Stimulated activated CD4-positive, alpha-beta T cell treated with anti-CD3 and anti-CD28 coated beads, TNF-alpha, amount 100 ng/mL, for 1 hour (primary cell): ENCODE results near the gene SCUBE1.

ENCODE experiments used
- DNase-seq, 3 donors: peaks; one replicate each; pipeline ENCODE4 v3.0.0-alpha.2; 2020; ENCODE audit warnings: low read depth in 3 of 3, low spot score in 1 of 3

The SCUBE1 gene

DNA sequence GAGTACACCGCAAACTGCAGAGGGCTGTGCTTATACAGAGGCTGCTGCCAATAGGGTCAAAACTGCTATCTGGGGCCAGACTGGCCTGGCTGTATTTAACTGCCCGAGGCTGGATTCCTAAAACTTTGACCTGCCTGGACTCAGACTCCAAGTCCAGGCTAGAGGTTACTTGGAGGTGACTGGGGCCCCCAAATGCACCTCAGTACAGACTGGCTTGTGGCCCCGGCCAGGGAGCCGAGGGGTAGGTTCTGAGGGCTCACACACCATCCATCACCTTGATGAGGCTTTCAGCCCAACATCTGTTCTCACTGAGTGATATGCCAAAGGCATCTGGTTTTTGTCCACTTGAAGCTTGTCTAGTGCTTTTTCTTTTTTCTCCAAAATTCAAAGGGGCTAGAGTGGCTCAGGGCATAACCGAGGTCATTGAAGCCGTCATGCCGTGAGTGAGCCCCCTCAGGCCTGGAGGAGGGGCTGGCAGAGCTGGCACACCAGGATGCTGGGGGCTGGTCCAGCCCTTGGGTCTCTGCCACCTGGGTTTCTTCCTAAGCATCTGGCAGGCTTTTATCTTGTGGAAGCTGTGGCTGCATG, 103.9 kb downstream of the SCUBE1 start:
- no peak for DNase-seq

DNA sequence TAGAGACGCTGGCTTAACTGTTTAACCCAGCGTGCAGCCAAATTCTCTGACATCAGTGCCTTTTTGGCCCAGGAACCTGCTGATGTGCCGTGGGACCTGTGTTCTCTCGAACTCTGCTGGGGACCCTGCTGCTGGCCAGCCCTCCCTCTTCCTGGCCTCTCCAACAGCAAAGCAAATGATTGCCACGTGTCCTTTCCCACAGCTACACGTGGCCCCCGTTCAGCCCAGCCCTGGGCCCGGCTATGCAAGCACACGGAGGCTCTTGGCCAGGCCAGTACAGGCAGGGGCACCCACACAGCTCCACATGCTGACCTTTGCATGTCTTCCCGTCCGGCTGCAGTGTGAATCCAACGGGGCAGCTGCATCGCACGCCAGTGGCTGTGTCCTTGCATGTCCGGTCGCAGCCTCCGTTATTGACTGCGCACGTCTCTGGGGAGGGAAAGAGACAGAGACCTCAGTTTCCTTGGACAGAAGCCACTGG, 104.6 kb downstream of the SCUBE1 start:
- no peak for DNase-seq

DNA sequence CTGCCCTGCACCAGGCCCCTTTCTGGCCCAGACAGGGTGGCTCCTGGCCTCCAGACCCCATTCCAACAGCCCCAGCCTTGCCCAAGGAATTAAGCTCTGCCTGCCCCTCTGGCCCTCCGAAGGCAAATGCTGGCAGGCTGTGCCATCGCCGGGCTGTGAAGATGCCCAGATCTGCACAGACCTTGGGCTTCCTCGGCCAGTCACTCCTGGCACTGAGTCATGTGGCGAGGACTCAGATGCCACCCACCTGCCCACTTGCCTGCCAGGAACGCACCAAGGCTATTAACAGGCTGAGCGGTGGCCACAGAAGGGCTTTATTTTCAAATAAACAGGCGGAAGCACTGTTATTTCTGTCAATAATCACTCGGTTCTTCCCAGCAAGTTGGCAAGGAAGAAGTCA, 105.9 kb downstream of the SCUBE1 start:
- DNase-seq: no peak

DNA sequence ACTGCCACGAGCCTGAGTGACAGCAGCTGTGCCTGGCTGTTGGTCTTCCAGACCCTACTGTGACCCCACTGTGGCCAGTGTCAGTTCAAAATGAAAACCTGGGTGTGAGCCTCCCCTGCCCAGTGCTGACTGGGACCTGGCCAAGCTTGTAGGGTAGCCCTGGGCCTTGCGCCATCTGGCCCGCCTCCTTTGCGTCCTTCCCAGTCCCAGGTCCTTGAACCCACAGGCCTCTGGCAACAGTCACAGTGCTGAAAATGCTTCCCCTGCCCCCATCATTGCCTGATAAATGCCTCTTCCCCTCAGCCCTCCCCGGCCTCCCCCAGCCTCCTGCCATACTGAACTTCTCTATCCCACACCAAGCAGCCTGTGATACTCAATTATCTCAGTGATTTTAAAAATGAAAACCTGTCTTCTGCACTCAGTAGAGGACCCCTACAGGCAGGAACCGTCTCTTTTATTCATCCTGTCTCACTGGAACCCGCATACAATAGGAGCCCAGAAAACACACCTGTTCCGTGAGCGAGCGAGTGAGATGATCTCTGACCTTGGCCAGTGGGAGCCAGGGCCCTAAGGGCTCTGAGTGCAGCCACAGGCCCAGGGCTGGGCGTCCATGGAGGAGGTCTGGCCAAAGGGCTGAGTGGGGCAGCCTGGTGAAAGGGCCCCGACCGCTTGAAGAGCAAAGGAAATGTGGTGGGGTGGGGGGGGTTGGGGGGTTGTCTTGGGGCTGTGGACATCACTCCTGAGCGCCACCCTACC, 106.6 kb downstream of the SCUBE1 start:
- DNase-seq: no peak

- DNase-seq: no peak
These were observed 107.4 kb downstream of the SCUBE1 start for GRCh38 chr22:43235445-43236409.

DNA sequence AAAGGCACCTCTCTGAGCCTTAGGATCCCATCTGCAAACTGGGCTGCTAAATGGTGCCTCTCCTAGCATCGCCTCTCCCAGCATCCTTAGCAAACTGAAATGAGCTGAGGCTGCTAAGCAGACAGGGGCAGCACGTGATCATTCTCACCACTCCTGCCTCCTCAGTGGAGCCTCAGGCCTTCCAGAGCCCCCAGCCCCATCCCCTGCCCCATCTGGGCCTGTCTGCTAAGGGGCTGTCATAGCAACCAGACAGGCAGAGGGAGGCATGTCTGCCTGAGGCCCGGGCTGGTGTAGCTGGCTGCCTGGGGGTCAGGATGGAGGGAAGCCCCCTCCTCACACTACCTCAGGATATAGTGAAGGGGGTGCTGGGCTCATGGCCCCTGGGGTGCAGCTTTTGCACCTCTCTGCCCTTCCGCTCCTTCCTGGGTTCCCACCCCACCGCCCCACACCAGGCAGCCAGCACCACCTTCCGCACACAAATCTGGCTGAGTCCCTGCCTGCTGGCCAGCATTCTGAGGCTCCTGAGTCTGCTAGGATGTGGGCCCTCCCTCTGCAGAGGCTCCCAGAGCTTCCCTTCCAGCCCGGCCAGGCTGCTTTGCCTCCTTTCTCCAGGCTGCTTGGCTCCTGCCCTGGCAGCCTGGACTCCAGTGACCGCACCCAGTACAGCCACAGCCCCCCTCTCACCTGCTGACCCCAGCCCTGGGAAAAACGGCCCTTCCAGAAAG, 108.7 kb downstream of the SCUBE1 start:
- DNase-seq: no peak

GRCh38 chr22:43233529-43233928, 109.6 kb downstream of the SCUBE1 start:
- DNase-seq: no peak

GRCh38 chr22:43232445-43232844, 110.7 kb downstream of the SCUBE1 start:
- DNase-seq: no peak

DNA sequence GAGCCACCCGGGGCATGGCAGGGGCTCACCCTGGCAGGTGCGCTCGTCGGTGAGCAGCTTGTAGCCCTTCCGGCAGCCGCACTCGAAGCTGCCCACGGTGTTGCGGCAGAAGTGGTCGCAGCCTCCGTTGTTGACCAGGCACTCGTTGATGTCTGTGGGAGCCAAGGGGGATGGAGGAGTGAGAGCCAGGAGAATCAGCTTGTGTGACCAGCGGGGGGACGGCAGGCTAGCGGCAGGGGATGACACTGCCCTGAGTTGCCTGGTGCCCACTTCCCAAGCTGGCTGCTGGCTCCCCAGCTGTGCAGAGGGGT, 111.5 kb downstream of the SCUBE1 start:
- DNase-seq: no peak

GRCh38 chr22:43230971-43231723, 112.0 kb downstream of the SCUBE1 start:
- DNase-seq: peak; percentile 30 to 57 (median 43)

- no peak for DNase-seq
These were observed 112.6 kb downstream of the SCUBE1 start for GRCh38 chr22:43230571-43230970.

DNA sequence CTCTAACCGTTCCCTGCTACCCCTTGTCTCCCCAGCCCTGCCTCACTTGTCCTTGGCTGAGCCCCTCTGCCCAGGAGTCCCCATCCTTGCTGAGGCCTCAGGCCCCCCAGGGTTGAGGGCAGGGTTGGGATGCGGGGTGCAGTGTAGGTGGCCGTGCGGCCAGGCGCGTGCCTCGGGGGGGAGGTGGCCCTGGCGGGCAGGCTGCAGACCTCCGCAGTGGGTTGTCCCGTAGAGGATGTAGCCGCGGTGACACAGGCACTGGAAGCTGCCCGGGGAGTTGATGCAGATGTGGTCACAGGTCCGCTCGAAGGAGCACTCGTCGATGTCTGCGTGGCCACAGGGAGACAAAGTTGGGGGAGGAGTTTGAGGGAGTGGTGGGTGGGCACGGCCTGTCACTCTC, 114.3 kb downstream of the SCUBE1 start:
- no peak for DNase-seq

GRCh38 chr22:43228330-43228729, 114.8 kb downstream of the SCUBE1 start:
- DNase-seq: no peak

- no peak for DNase-seq
These were observed 115.9 kb downstream of the SCUBE1 start for GRCh38 chr22:43227239-43227630.

- no peak for DNase-seq
These were observed 116.6 kb downstream of the SCUBE1 start for GRCh38 chr22:43226377-43227238.

GRCh38 chr22:43225609-43226008, 117.6 kb downstream of the SCUBE1 start:
- DNase-seq: no peak

DNA sequence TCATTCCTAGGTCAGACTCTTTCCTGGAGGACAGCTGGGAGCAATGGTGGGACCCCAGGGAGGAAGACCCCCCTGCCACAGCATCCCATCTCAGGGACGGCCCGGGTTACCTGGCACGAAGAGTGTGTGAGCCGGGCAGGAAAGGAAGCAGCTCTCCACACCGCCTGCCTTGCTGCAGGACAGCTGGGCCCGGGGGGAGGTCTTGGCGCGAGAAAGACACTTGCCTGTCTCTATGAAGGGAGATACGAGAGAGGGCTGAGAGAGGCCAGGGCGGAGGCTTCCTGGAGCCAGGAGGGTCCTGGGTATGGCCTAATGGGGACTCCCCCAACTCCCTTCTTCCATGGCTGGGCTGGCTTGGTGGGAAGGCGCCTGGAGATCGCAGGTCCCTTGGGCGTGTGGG, 120.2 kb downstream of the SCUBE1 start:
- DNase-seq: no peak

DNA sequence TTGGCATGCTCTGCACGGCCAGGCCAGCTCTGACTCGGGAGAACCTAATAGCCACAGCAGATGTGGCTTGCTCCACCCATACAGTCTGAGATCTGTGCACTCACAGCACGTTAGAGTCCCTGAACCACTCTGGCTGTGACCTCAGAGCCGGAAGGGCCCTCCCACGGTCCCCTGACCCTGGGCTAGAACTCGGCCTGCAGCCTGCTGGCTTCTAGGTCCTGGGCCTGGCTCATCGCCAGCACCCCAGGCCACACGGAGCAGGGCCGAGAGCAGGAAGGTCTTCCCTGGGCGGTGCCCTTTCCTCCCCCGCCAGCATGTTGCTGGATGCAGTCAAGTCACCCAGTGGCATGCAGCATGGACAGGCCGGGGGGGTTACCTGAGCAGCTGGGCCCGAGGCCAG, 120.9 kb downstream of the SCUBE1 start:
- DNase-seq: no peak

- no peak for DNase-seq
These were observed 122.4 kb downstream of the SCUBE1 start for GRCh38 chr22:43220625-43221380.
